Sigmoid colon (tissue), 4 donors: Measurements from ENCODE around the gene SH3BP5.

ENCODE experiments used
- POLR2A ChIP-seq, 2 donors: fragments of 450-650 bp; IDR thresholded peaks; one replicate each; pipeline ENCODE4 v1.6.1; 2016; ENCODE audit warnings: antibody characterized with exemption in 2 of 2, mild to moderate bottlenecking in 2 of 2, moderate library complexity in 2 of 2
- POLR2AphosphoS5 ChIP-seq, 4 donors: sonication (generic); formaldehyde crosslinking; IDR thresholded peaks; one replicate each; pipeline ENCODE4 v1.6.1; 2017; ENCODE audit warnings: antibody characterized with exemption in 4 of 4
- TF ChIP-seq, protein P1 (sequence below), 4 experiments: fragments of 450-650 bp in 3 of 4; fragments of 200-600 bp in 1 of 4; IDR thresholded peaks; one replicate each; pipeline ENCODE4 v1.5.1; 2016 to 2019; ENCODE audit warnings: antibody characterized with exemption in 4 of 4, mild to moderate bottlenecking in 3 of 4, moderate library complexity in 2 of 4

GRCh38 chr3:15279671-15280402, 52.5 kb downstream of the SH3BP5 start:
- TF ChIP-seq POLR2AphosphoS5 (IDR thresholded peaks at IDR 0.05) (no peak), POLR2A (IDR thresholded peaks at IDR 0.05) (no peak)
- TF ChIP-seq, protein P1, sequence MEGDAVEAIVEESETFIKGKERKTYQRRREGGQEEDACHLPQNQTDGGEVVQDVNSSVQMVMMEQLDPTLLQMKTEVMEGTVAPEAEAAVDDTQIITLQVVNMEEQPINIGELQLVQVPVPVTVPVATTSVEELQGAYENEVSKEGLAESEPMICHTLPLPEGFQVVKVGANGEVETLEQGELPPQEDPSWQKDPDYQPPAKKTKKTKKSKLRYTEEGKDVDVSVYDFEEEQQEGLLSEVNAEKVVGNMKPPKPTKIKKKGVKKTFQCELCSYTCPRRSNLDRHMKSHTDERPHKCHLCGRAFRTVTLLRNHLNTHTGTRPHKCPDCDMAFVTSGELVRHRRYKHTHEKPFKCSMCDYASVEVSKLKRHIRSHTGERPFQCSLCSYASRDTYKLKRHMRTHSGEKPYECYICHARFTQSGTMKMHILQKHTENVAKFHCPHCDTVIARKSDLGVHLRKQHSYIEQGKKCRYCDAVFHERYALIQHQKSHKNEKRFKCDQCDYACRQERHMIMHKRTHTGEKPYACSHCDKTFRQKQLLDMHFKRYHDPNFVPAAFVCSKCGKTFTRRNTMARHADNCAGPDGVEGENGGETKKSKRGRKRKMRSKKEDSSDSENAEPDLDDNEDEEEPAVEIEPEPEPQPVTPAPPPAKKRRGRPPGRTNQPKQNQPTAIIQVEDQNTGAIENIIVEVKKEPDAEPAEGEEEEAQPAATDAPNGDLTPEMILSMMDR (IDR thresholded peaks at IDR 0.05) = no peak
